HuH-7.5 (cell line): Measurements from ENCODE around the gene PROM2.

Source experiments
- DNase-seq: peaks from one replicate; pipeline ENCODE4 v3.0.0; 2011; ENCODE audit warnings: low spot score

The PROM2 gene

DNA sequence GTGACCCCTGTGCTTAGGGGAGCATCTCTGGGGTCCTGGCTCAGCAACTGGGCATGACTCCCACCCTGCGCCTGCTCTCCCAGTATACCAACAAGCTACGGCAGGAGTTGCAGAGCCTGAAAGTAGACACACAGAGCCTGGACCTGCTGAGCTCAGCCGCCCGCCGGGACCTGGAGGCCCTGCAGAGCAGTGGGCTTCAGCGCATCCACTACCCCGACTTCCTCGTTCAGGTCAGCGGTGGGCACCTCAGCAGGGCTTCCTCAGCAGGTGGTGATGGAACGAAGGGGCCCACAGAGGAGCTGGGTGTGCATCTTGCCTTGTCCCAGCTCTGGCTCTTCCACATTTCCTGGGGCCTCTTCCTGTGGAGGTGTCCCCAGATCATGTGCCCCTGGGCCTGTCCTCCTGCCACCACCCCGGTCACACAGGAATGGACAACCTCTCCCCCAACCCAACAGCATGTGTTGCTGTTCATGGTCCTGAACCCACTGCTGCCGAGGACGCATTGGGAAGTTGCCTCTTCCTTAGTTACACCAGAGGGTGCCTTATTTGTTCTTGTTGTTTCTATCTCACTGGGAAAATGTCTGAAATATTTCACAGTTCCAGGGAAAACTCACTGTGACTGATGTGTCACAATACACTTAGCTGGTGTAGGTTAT, 10.8 kb downstream of the PROM2 start:
- DNase-seq, result no peak

DNA sequence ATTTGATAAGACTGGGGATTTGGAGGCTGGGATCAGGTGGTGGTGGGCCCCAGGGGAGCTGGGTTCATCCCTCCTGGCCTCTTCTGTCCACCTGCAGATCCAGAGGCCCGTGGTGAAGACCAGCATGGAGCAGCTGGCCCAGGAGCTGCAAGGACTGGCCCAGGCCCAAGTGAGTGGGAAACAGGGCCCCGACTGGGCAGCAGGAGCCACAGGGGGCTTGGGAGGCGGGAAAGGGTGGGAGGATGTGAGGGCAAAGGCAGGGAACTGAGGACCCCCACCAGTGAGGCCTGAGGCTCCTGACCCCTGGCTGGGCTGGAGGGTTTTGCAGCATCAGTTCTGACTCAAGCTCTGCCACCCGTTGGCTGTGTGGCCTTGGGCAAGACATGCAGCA, 11.3 kb downstream of the PROM2 start:
- DNase-seq, result no peak

DNA sequence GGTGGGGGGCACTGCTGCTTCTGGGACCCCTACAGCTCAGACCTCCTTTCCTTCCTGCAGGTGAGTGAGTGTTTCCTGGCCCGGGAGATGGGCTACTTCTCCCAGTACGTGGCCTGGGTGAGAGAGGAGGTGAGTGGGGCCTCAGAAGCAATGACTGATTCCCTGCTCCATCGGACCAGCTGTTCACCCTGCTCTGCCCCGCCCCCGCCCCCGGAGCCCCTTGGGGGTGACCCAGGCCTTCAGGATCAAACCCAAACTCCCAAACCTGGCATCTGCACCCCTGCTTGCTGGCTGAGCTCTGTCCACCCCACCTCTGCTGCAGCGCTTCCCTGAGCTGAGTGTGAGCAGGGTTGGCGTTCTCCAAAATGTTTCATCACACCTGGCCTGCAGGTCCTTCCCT, 13.1 kb downstream of the PROM2 start:
- DNase-seq, result no peak

DNA sequence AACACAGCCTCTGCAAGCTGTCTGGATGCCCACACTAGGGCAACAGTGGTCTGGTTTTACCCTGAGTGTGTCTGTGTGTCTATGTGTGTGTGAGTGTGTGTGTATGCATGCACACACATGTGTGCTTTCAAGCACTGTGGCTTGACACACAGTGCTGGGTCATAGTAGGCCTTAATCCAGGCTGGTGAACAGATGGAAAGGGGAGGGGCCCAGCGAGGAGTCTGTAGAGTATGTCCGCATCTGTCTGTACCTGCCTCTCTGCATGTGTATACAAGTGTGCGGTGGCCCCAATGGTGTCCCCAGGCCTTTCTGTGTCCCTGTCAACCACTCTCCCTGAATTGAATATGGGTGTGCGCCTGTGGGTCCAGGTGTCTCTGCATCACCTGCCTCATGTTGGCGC, 13.6 kb downstream of the PROM2 start:
- DNase-seq, result no peak

GRCh38 chr2:95289253-95289652, 15.0 kb downstream of the PROM2 start:
- no peak for DNase-seq

DNA sequence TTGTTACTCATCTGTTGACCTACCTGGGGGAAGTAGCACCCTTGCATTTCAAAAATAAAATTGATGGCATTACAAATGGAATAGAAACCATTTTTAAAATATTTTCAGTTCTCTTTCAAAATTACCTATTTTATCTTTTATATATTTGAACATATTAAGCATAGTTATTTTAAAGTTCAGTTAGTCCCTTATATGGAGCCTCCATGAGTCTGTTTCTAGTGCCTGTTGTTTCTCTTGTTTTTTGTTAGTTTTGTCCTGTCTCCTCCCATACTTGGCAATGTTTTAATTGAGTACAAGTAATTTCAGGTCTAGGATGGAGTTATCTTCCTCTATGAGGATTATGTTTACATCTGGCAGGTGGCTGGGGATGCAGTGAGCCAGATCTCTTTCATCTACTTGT, 17.0 kb downstream of the PROM2 start:
- no peak for DNase-seq

GRCh38 chr2:95292623-95293260, 18.5 kb downstream of the PROM2 start:
- no peak for DNase-seq

DNA sequence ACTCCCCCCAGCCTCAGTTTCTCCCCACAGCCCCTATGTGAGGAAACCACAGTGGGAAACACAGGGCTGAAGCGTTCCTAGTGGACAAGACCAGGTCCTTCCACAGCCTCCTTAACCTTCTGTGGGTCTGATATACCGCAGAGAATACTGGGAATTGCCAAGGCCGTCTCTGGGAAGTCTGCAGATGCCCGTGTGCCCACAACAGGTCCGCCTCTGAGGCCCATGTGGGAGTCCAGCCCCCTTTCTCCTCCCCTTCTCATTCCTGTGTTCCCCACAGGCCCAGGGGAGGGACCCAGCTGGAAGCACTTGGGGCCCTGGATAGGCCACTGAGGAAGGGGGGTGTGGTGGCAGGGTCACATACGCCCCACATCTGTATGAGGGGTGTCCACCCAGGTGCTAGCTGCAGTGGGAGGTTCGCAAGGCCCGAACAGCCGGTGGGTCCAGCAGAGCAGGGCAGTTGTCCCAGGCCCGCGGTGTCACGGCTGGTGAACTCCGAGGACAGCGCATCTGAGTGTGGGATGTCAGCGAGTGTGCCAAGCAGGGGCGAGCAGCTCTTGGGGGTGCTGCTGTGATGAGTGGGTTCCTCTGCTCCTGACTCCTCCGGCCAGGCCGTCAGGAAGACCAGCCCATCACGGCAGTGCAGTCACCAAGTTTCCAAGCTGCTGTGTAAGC, 20.5 kb downstream of the PROM2 start:
- no peak for DNase-seq

DNA sequence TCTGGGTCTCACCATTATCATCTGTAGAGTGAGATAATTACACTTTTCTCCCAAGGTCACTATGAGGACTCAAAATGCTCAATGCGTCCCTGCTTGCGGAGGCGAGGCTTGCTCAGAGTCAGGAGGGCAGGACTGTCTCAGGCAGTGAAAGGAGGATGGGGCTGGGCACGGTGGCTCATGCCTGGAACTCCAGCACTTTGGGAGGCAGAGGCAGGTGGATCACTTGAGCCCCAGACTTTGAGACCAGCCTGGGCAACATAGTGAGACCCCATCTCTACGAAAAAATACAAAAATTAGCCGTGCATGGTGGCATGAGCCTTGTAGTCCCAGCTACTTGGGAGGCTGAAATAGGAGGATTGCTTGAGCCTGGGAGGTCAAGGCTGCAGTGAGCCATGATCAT, 21.1 kb downstream of the PROM2 start:
- no peak for DNase-seq

- no peak for DNase-seq
These were observed 21.8 kb downstream of the PROM2 start for GRCh38 chr2:95296011-95296410.

DNA sequence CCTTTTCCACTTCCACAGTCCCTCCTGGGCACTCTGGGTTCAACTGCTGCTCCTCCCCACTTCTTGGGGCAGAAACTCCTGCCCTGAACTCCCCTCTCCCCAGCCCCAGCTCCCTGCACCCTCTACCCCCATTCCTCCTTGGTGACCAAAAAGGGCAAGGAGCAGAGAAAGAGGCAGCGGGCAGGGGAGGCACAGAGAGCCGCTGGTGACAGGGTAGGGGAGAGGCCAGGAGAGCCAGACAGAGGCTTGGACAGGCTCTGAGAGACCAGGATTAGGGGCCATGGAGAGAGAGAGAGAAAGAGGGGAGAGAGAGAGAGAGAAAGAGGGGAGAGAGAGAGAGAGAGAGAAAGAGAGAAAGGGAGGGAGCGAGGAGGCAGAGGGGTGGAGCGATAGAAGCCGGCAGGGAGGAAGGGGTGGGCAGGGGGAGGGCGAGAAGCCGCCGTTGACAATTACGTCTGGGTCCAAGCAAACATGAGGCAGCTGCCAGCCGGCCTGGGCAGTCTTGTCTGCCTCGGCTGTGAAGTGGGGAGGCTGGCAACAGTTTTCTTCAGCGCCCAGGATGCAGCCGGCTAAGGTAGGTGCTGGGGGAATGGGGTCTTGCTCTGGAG, 22.7 kb downstream of the PROM2 start, which contains the start of gene KCNIP3:
TSS of gene KCNIP3 (plus strand) at position 468 of the 608 bp plus-strand sequence. CDS start at position 560, 92 bp downstream.
- no peak for DNase-seq

DNA sequence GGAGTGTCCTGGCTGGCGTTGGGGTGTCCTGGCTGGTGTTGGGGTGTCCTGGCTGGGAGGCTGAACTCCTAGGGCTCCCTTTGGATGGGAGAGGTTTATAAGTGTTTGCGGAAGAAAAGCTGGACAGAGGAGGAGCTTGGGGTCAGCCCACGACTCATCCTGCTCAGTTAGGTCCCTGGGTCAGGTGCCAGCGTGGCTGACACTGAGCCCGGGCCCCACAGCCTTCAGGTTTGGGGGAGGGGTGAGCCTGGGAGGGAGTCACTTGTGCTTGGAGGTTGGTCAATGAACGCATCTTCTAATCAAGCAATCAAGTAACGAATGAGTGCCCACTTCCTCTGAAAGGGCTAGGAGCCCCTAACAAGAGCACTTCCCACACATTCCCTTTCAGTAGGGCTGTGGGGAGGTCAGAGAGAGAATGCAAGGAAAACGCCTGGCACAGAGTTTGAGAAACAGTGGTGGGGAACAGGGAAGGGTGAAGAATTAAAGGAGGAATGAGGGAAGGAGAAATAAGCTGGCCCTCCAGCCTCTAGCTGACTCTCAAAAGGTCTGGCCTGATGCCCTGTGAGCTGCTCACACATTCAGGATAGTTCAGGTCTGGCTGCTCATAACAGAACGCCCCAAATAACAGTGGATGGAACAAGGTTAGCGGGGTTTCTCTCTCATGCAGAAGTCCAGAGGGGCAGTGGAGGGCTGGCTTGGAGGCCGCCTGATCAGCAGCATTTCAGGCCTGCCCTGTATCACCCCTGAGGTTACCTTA, 23.6 kb downstream of the PROM2 start:
- no peak for DNase-seq

GRCh38 chr2:95298486-95299111, 24.4 kb downstream of the PROM2 start:
- DNase-seq, result no peak

DNA sequence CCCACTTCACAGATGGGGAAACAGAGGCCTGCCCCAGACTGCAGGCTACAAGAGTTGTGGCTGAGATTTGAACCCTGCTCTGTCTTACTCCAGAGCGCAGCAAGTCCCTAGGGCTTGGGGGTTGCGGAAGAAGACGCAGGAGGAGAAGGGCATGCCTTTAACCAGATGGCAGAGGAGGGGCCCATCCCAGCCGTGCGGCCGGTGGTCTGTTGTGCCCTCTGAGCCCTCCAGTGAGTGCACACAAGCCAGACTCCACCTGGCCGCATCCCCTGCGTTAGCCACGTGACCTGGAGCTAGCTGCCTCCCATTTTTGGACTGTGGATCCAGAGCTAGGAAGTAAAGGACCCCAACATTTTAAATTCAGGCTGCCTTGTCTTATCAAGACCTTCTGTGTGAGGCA, 25.7 kb downstream of the PROM2 start:
- no peak for DNase-seq

GRCh38 chr2:95300450-95300849, 26.2 kb downstream of the PROM2 start:
- no peak for DNase-seq

DNA sequence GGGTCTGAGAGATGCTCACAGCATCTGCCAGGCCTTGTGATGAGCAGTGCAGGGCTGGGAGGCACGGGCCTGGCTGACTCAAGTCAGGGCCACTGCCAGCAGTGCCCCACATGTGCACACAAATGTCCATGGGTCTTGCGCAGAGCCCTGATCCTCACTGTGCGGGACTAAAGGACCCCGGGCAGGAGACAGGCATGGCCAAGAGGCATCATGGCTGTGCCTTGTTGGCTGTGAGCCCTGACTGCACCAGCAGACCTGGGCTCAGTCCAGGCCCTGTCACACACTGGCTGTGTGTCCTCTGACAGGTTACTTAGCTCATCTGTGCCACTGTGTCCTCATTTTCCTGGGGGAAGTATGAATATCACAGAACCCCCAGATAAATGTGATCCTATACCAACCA, 26.9 kb downstream of the PROM2 start:
- DNase-seq, result no peak

- no peak for DNase-seq
These were observed 27.8 kb downstream of the PROM2 start for GRCh38 chr2:95301876-95302641.

GRCh38 chr2:95303191-95303919, 29.1 kb downstream of the PROM2 start:
- DNase-seq, result no peak

GRCh38 chr2:95305380-95306061, 31.3 kb downstream of the PROM2 start:
- DNase-seq, result no peak
